ENCODE results near the gene PIM1.

GRCh38 chr6:37126961-37127616 lies 42.9 kb upstream of the PIM1 start:
- TF ChIP-seq, protein P1, sequence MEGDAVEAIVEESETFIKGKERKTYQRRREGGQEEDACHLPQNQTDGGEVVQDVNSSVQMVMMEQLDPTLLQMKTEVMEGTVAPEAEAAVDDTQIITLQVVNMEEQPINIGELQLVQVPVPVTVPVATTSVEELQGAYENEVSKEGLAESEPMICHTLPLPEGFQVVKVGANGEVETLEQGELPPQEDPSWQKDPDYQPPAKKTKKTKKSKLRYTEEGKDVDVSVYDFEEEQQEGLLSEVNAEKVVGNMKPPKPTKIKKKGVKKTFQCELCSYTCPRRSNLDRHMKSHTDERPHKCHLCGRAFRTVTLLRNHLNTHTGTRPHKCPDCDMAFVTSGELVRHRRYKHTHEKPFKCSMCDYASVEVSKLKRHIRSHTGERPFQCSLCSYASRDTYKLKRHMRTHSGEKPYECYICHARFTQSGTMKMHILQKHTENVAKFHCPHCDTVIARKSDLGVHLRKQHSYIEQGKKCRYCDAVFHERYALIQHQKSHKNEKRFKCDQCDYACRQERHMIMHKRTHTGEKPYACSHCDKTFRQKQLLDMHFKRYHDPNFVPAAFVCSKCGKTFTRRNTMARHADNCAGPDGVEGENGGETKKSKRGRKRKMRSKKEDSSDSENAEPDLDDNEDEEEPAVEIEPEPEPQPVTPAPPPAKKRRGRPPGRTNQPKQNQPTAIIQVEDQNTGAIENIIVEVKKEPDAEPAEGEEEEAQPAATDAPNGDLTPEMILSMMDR (IDR thresholded peaks at IDR 0.05; ENCODE audit: low read depth, low read length) = no peak
- TF ChIP-seq EZH2phosphoT487 (IDR thresholded peaks at IDR 0.05; ENCODE audit: low read depth) = no peak

Measured in OCI-LY3 (cell line).